Posterior cingulate gyrus (tissue), 11 donors: ENCODE measurements around the gene GTPBP4.
"Not testable (repeated sequence)": the region's sequence is repeated elsewhere in the genome, so short reads cannot be mapped to it uniquely, and the experiment has no call there.

Source experiments
- DNase-seq, 10 donors: peaks; one replicate each; pipeline versions ENCODE4 v3.0.0 to v3.0.0-alpha.2; 2020 to 2021; ENCODE audit warnings: mixed read lengths in 3 of 10
- intact Hi-C: fragments of 100-400 bp; cut with DNase I; formaldehyde crosslinking; loops from one replicate; pipeline ENCODE4 v1.15.1; 2023

The GTPBP4 gene

DNA sequence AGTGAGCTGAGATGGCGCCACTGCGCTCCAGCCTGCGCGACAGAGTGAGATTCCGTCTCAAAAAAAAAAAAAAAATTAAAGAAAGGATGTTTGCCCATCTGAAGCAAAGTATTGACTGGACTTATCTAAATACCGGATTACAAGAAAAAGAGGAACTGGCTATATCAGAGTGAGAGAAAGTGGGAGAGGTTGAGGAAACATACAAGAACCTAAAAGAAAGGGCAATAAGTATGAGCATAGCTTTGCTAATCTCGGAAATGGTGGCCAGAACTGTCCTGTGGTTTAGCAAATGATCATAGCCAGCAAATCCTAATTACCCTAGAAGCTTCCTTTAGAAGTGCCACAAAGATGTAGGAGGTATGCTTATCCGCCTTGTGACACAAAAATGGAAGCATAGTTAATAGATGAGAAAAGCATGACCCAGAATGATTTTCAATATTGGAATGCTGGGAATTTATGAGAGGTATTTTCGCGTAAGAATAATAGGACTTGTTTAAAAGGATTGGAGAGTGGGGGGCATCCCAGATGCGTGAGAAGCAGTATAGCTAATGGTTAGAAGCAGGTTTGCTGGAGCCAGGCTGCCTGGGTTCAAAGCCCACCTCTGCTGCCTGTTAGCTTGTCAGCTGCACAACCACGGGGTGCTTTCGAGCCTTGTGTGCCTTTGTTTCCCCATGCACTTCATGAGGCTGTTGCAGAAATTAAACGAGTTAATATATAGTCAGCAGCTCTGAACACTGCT, 1.2 kb upstream of the GTPBP4 start:
- DNase-seq, result peak in 2 of 10 donors; percentile 5 to 39
- intact Hi-C loops, result no loop called here

DNA sequence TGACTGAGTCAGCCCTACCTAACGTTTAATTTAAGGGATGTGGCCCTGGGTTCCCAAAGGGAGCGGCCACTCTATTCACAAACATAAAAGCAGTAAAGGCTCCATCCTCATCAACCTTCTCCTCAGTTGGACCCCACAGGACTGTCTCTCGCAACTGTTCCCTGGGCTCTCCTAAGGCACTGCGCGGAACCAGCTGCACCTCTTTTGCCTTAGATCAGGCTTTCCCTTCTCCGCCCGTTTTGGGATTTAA, 689 bp upstream of the GTPBP4 start:
- intact Hi-C loops, result no loop called here
- no peak for DNase-seq

DNA sequence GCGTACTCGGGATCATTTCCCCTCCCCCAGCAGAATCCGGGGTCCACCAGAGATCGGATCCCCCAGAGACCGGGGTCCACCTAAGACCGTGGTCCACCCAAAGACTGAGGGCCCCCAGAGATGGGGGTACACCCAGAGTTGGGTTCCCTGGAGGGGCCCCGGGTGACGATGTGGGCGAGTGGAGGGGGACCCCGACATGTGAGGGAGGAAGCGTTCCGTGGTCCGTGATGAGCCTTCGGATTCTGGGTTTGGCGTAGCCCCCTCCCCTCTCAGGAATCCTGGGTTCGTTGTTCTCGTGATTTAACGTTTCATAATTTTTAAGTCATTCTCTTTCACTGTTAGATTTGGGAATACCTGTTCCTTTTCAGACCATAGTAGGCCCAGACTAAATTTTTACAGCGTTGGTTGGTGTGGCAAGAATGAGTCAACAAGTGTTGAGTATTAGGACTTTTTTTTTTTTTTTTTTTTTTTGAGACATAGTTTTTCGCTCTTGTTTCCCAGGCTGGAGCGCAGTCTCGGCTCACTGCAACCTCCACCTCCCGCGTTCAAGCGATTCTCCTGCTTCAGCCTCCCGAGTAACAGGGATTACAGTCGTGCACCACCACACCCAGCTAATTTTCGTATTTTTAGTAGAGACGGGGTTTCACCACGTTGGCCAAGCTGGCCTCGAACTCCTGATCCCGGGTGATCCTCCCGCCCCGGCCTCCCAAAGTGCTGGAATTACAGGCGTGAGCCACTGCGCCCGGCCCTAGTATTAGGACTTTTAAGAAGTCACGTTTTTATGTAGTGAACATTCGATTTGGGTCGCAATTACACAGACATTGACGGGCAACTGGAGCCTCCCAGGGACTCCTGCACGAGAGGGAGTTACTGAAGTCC, 672 bp downstream of the GTPBP4 start:
- intact Hi-C loops, result loop anchor here (2.0 kb wide), 2 partner anchors 56 to 68 kb away; partner anchors contain the start of gene WDR37
- no peak for DNase-seq

DNA sequence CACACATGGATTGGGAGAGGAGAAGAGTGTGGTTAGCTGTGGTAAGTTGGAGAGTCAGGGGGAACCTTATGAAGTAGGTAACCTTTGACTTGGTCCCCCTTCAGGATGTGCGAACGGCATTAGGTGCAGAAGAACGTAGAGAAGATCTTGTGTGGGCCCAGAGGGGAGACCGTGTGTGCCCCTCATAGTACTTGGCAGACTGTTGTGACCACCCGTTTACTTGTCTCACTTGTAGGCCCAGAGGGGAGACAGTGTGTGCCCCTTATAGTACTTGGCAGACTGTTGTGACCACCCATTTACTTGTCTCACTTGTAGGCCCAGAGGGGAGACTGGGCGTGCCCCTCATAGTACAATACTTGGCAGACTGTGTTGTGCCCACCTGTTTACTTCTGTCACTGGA, 2.6 kb downstream of the GTPBP4 start:
- intact Hi-C loops, result no loop called here
- no peak for DNase-seq

DNA sequence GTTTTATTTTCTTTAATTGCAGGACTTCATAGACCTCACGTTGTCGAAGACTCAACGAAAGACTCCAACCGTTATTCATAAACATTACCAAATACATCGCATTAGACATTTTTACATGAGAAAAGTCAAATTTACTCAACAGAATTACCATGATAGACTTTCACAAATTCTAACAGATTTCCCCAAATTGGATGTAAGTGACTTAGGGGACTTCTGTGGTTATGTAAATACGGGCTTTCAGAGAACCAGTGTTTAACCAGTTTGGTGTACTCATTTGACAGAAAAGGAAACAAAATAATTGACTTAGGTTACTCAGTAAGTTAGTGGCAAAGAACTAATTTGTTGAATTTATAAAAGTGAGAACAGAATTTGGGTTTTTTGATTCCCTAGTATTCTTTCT, 4.2 kb downstream of the GTPBP4 start:
- DNase-seq, result no peak
- intact Hi-C loops, result no loop called here

DNA sequence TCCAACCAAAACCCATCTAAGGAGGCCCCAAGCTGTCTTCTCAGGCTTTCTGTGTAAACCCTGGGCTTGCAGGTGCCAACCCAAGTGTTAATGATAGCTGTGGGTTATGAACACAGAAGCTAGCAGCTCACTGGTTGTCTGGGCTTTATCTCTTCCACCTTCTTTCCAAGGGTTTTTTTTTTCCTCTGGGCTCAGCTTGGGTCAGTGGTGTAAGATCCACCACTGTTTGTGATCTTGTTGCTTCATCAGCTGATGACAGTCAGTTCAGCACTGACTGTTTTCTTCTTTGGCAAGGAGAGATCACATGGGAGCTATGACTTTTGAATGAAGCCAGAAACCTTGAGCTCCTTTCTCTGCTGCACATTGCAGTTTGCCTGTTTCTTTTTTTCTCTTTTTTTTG, 4.6 kb downstream of the GTPBP4 start:
- no peak for DNase-seq
- intact Hi-C loops, result no loop called here

DNA sequence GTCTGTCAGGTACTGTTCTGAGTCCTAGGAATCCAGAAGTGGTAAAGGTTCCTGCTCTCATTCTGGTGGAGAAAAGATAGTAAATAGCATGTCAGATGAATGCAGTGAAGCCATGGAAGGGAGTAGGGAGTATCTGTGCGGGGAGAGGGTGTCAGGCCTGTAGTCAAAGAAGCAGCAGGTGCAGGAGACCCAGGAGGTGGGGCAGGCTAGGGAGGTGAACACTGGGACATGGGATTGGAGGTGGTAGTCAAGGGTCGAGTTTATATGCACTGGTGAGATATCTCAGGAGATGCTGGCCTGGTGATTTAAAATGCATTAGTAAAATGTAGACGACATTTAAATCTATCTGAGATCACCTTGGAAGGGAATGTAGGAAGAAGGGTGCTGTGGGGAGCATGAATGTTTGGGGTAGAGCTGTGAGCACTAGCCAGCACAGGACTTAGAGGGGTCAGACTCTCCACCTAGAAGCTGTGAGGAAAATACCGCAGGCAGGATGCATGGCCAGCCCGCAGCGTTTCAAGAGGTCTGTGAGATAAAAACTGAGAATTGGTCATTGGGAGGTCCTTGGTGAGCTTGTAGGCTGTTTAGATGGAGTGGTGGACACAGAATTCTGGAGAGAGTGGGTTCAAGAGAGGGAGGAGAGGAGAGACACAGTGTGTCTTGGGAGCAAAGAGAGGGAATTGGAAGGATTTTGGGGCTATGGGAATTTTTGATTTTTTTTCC, 6.8 kb downstream of the GTPBP4 start:
- intact Hi-C loops, result no loop called here
- no peak for DNase-seq

DNA sequence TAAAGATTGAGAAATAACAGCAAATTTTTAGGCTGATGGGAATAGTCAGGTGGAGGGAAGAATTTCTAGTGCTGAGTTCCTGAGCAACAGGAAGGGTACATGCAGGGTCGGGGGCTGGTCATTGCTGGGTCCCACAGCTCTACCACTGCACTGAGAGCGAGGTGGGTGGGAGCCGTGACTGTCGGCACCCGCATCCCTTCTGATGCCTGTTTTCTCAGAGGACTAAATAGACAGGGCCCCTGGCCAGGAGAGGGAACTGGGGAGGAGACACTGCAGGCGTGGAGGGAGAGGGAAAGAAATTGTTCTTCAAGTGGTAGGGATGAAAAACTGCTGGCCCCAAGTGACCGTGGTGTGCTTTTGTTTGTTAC, 7.3 kb downstream of the GTPBP4 start:
- DNase-seq, result no peak
- intact Hi-C loops, result no loop called here

DNA sequence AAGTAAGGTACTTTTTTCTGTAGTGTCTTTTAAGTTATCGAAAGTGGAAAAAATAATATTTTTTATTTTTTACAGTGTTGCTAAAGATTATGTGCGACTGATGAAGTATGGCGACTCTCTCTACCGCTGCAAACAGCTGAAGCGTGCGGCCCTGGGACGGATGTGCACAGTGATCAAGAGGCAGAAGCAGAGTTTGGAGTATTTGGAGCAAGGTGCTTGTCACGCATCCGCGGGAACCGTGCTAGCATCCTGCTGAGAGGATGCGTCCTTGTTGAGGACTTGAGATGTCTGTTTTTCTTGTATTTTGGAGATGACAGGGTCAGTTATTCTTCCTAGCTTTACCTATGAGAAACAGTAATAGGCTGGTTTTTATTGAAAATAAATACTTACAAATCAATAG, 7.8 kb downstream of the GTPBP4 start:
- DNase-seq, result no peak
- intact Hi-C loops, result no loop called here

DNA sequence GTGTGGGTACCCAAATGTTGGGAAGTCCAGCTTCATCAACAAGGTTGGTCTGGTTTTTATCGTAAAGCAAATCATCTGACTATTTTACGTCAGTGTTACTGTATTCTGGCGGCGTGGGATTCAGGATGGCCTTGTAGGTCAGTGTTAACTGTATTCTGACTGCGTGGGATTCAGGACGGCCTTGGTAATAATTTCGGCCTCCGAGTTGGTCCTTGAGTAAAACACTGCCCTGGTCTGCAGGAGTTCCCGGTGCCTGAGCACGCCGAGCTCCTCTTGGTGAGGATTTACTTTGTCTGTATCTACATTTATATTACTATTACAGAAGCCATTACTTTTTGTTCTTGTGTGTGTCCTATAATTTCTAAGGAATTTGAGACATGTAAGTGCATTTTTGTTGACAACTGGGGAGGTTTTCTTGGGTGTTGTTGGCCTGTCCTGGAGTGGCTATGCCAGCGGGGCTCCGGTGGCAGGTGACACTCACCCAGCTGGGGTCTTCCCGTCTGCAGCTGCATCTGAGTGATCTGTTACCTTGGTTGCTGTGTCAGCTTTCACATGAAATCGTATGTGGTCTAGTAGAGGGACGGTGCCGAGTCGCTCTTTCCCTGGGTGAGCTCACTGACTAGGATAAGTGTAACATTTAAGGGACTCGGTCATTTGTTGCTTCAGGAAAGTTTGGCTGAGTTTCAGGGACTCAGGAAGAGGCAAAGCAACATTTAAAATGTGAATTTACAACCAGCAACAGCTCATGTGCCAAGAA, 9.2 kb downstream of the GTPBP4 start:
- intact Hi-C loops, result no loop called here
- no peak for DNase-seq

DNA sequence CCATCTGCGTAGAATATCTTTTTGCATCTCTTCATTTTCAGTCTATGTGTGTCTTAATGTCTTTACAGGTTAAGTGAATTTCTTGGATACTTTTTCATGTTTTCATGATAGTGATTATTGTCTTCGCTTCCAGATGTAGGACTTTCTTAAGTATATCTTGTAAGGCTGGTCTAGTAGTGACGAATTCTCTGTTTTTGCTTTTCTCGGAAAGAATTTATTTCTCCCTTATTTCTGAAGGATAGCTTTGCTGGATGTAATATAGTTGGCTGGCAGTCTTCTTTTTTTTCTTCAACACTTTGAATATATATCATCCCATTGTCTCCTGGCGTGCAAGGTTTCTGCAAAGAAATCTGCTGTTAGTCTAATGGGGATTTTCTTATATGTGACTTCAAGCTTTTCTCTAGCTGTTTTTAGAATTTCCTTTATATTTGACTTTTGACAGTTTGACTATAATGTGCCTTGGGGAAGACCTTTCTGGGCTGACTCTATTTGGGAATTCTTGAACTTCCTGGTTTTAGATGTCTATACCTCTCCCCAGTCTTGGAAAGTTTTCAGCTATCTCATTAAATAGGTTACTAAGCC, 14.3 kb downstream of the GTPBP4 start:
- intact Hi-C loops, result no loop called here
- DNase-seq, result no peak

DNA sequence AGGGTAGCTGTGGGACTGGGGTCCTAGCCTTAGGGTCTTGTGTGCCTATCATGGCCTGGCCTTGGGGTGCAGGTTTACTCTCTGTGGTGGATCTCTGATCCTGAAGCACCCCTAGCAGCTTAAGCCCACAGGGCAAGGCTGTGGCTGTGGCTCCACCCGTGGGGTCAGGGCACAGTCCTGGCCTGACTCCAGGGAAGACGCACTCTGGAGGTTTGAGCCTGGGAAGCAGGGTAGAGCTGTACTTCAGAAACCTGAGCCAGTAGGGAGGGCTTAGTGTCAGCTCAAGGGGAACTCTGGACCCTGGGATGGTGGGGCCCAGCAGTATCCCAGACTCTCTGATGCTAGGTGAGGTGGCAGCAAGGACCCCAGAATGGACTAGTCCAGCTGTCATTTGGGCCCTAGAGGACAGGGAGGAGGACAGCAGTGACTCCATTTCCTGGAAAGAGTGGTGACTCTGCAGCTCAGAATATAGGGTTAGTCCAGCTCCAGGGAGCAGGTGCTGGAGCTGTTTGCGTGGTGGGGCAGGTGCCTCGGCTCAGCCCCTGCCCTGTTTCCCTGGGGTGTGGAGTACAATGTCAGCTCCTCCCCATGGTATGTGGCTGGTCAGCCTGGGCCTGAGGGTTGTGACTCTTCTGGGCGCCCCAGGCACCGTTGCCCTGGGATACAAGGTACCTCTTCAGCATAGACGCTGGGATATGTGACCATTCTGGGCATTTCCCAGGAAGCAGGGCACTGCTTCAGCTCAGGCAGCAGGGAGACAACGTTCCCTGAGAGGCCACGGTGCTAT, 15.8 kb downstream of the GTPBP4 start:
- peak in 1 of 10 donors; percentile 49 for DNase-seq
- intact Hi-C loops, result no loop called here

DNA sequence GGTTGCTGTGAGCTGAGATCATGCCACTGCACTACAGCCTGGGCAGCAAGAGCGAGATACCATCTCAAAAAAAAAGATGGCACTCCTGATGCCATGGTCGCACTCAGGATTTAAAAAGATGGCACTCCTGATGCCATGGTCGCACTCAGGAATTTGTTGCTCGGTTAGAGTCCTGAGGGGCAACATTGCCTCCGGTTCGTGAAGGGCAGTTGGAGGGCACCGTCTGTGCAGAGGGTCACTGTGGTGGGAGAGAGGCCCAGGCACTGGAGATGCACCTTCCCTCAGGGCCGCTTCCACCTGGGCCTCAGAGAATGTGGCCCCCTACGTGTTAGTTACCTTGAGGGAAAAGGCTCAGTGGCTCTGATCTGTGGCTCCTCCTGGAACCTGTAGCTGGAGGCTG, 18.3 kb downstream of the GTPBP4 start:
- intact Hi-C loops, result no loop called here
- no peak for DNase-seq

DNA sequence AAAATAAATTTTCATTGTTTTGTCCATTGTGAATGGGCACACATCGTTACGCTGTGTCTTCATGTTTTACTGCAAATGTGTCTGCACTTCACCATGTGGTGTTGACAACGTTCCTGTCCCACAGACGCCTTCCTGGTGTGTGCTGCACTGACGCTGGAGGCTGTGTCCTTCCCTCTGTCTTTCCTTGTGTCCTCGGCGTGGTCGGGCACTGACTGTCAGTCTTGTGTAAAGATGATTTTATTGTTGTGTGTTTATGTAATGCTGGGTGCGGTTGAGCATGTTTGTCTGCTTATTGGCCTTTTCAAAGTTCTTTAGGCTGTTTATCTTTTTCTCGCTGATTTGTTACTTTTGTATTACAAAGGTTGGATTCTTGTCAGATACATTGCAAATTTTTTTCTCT, 19.3 kb downstream of the GTPBP4 start:
- no peak for DNase-seq
- intact Hi-C loops, result no loop called here

DNA sequence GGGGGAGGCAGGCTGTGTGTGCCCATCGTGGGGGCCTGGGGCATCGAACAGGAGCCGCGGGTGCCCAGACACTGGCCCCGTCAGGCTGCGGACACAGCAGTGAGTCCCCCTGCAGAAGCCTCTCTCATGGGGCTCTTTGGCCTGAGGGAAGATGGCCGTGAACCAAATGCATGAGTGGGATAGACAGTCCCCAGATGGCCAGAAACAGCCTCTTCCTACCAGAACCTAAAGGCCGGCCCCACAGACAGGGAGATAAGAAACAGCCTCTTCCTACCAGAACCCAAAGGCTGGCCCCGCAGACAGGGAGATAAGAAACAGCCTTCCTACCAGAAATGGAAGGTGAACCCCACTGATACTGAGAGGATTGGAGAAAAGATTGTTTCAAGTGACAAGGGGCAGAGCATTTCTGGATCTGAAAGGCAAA, 20.8 kb downstream of the GTPBP4 start:
- intact Hi-C loops, result no loop called here

DNA sequence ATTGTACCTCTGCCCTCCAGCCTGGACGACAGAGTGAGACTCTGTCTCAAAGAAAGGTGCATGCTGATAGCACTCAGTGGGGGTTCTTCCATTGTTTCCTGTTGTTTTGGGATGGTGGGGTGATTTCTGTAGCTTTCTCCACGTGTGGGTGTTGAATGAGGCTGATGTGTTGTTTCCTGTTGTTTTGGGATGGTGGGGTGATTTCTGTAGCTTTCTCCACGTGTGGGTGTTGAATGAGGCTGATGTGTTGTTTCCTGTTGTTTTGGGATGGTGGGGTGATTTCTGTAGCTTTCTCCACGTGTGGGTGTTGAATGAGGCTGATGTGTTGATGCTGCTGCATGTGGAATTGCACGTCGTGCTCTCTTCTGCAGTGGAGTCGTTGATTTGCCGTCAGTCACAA, 21.7 kb downstream of the GTPBP4 start:
- DNase-seq, intact Hi-C loops: not testable (repeated sequence)

More for the DNA sequence above, 20.8 kb downstream of the GTPBP4 start:
- peak in 1 of 10 donors; percentile 77 for DNase-seq

DNA sequence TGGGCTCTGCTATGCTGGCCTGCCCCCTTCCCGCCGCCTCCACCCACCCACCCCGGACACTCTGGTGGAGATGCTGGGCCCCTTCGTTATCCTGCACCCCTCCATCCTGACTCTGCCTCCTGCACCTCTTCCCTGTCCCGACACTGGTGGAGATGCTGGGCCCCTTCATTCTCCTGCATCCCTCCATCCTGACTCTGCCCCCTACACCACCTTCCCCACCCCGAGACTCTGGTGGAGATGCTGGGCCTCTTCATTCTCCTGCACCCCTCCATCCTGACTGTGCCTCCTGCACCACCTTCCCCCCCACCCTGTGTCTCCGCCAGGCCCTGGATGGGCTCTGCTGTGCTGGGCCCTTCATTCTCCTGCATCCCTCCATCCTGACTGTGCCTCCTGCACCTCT, 22.5 kb downstream of the GTPBP4 start:
- no peak for DNase-seq
- intact Hi-C loops, result no loop called here

DNA sequence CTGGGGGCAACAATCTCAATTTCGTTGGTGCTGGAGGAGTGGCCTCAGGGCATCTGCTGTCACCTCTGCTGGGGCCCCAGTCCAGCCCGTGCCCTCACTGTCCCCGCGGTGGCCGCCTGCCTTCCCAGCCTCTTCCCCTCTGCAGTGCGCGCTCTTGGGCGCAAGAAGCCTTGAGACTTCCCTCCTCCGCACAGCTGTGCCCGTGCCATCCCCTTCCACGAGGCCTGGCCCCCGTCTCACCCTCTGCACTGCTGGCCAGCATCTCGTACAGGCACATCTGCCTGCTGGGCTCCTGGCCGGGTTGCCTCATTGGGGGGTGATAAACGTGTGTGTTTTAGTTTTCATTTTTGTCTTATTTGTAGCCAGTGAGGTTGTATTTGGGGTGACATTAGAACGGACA, 23.5 kb downstream of the GTPBP4 start:
- DNase-seq, result no peak
- intact Hi-C loops, result no loop called here

DNA sequence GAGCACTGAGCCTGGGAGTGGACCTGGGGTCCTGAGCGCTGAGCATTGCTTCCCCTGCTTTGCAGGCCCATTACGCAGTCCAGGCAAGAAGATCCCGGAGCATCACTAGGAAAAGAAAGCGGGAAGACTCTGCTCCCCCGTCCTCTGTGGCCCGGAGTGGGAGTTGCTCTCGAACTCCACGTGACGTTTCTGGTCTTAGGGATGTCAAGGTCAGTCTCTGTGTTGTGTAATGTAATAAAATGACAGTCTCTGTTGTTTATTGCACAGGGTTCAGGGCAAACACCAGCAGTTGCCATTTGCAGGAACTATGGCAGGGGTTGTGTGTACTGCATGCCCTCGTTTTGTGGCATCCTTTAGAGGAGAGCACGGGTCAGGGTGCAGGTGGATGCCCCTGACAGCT, 27.5 kb downstream of the GTPBP4 start:
- intact Hi-C loops, result no loop called here
- no peak for DNase-seq

DNA sequence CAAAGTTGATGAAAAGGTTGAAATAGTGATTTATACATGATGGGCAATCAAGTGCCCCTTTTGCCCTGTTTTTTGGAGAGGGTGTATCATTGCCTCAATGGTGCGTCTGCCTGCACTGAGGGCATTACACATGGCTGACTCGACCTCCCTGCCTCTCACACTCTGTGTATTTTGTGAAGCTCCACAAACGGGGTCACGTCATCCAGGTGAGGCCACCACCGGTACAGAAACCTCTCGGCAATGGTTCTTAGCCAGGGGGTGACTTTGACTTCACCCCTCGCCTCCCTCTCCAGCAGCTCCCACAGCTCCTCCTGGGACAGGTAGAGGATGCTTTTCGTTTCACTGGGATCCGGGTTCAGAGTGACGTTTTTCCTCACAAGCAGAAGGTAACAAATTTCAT, 31.1 kb downstream of the GTPBP4 start:
- intact Hi-C loops, result no loop called here
- DNase-seq, result no peak
